GM10266 (cell line): ENCODE data around the gene GASK1B.

Source experiments
- DNase-seq: peaks from one replicate; pipeline ENCODE4 v3.0.0; 2012; ENCODE audit errors: extremely low spot score
- CTCF ChIP-seq: IDR thresholded peaks from 2 replicates; pipeline ENCODE4 v1.5.1; 2012; ENCODE audit warnings: mild to moderate bottlenecking, low read depth; ENCODE audit not compliant: control insufficient read depth, insufficient read depth; ENCODE audit errors: missing control alignments

GASK1B gene

GRCh38 chr4:158172261-158173258 lies at the start of gene GASK1B:
GASK1B (minus strand) TSS chr4:158173025; CDS start chr4:158171375, 1,650 bp downstream.
- peak; percentile 47 for TF ChIP-seq CTCF
- DNase-seq = peak; percentile 24

GRCh38 chr4:158219623-158220022 lies 46.8 kb upstream of the GASK1B start:
- no peak for DNase-seq
- no peak for TF ChIP-seq CTCF

GRCh38 chr4:158217763-158218162 lies 44.9 kb upstream of the GASK1B start:
- DNase-seq = no peak
- no peak for TF ChIP-seq CTCF

- TF ChIP-seq CTCF = no peak
Measured at GRCh38 chr4:158214856-158215255, 42.0 kb upstream of the GASK1B start.

GRCh38 chr4:158213466-158213865 lies 40.6 kb upstream of the GASK1B start:
- no peak for DNase-seq
- TF ChIP-seq CTCF = no peak

More at GRCh38 chr4:158214856-158215255, 42.0 kb upstream of the GASK1B start:
- no peak for DNase-seq

GRCh38 chr4:158211222-158211621 lies 38.4 kb upstream of the GASK1B start:
- TF ChIP-seq CTCF = no peak
- no peak for DNase-seq
